HepG2 (cell line): ENCODE data around the gene FBP1.

Experiments
- GABPA ChIP-seq, 2 experiments: IDR thresholded peaks; 2 replicates each; pipeline ENCODE4 v1.6.1; 2011 to 2016; ENCODE audit warnings: low read depth in 2 of 2, low read length in 1 of 2, missing biosample characterization in 1 of 2, missing genetic modification characterization in 1 of 2
- JARID2 ChIP-seq: sonication (generic); formaldehyde crosslinking; IDR thresholded peaks from 2 replicates; pipeline ENCODE4 v1.8.1; 2023; ENCODE audit warnings: missing genetic modification reagents, inconsistent platforms; ENCODE audit not compliant: insufficient replicate concordance
- NR2F2 ChIP-seq: IDR thresholded peaks from 2 replicates; pipeline ENCODE4 v1.6.1; 2012; ENCODE audit warnings: low read depth, inconsistent platforms, borderline replicate concordance
- POLR2AphosphoS5 ChIP-seq: IDR thresholded peaks from 2 replicates; pipeline ENCODE4 v1.6.1; 2012; ENCODE audit warnings: low read depth, low read length
- REST ChIP-seq, 2 experiments: IDR thresholded peaks; 2 replicates each; pipeline ENCODE4 v1.6.1; 2011 to 2012; ENCODE audit warnings: low read length in 2 of 2, borderline replicate concordance in 1 of 2, low read depth in 1 of 2, mild to moderate bottlenecking in 1 of 2, moderate library complexity in 1 of 2
- SP1 ChIP-seq, 2 experiments: fragments of 450-650 bp in 1 of 2; sonication (generic) in 1 of 2; formaldehyde crosslinking in 1 of 2; IDR thresholded peaks; 2 replicates each; pipeline versions ENCODE4 v1.4.0 to v1.6.1; 2016 to 2020; ENCODE audit warnings: missing genetic modification reagents in 1 of 2
- TBX3 ChIP-seq: fragments of 450-650 bp; IDR thresholded peaks from 2 replicates; pipeline ENCODE4 v1.6.1; 2017; ENCODE audit warnings: antibody characterized with exemption, mild to moderate bottlenecking, inconsistent platforms, borderline replicate concordance
- ZNF10 ChIP-seq: sonication (generic); formaldehyde crosslinking; IDR thresholded peaks from 2 replicates; pipeline ENCODE4 v1.4.0; 2020; ENCODE audit warnings: mild to moderate bottlenecking, low read depth, missing genetic modification reagents, borderline replicate concordance
- ZNF292 ChIP-seq: sonication (generic); formaldehyde crosslinking; IDR thresholded peaks from 2 replicates; pipeline ENCODE4 v1.8.1; 2022; ENCODE audit warnings: mild to moderate bottlenecking, low read depth, missing genetic modification reagents, borderline replicate concordance
- TF ChIP-seq, protein P1 (sequence below): sonication (generic); formaldehyde crosslinking; IDR thresholded peaks from 2 replicates; pipeline ENCODE4 v1.8.0; 2022; ENCODE audit warnings: mild to moderate bottlenecking, missing genetic modification reagents, moderate library complexity

DNA sequence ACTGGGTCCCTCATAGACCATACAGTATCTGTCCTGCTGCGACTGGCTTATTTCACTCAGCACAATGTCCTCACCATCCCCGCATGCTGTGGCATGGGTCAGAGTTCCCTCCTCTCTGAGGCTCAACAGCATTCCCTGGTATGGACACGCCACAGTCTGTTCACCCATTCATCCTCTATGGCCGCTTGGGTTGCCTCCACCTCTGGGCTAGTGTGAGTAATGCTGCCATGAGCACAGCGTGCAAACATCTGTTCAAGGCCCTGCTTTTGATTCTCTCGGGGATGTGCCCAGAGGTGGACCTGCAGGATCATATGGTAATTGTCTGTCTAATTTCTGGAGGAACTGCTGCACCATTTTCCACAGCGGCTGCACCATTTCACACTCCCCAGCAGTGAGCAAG is 40.2 kb downstream of the FBP1 start:
- TF ChIP-seq POLR2AphosphoS5 (no peak), ZNF292 (CRISPR knock-in tag) (no peak), TBX3 (no peak), NR2F2 (no peak), JARID2 (CRISPR knock-in tag) (no peak), SP1 (IDR thresholded peaks at IDR 0.05) (no peak), SP1 (CRISPR knock-in tag; IDR thresholded peaks at IDR 0.05) (no peak), REST (IDR thresholded peaks at IDR 0.05; ENCODE audit: borderline replicate concordance in 1 of 2, low read depth in 1 of 2, low read length in 2 of 2) (no peak), ZNF10 (CRISPR knock-in tag) (no peak), GABPA (IDR thresholded peaks at IDR 0.05; ENCODE audit: low read depth, low read length) (no peak), GABPA (CRISPR knock-in tag; IDR thresholded peaks at IDR 0.05; ENCODE audit: low read depth) (no peak)
- TF ChIP-seq, protein P1, sequence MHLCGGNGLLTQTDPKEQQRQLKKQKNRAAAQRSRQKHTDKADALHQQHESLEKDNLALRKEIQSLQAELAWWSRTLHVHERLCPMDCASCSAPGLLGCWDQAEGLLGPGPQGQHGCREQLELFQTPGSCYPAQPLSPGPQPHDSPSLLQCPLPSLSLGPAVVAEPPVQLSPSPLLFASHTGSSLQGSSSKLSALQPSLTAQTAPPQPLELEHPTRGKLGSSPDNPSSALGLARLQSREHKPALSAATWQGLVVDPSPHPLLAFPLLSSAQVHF (CRISPR knock-in tag), result no peak
